Stomach (tissue), 9 donors: ENCODE data around the gene NCOA6. TPM values are rescaled to one million over a fixed set of nuclear protein-coding genes. Genes with fewer than 3 reads are reported as not detected.
"Not testable (repeated sequence)": the region's sequence is repeated elsewhere in the genome, so short reads cannot be mapped to it uniquely, and the experiment has no call there.

Experiments used
- DNase-seq, 2 donors: peaks; one replicate each; pipeline versions ENCODE4 v3.0.0 to v3.0.0-alpha.2; 2013 to 2019
- H3K27ac ChIP-seq, 5 donors: fragments of 200-600 bp in 4 of 5; sonication (generic) in 4 of 5; one replicate each; pipeline ENCODE4 v1.5.1; 2013 to 2019; ENCODE audit warnings: mild to moderate bottlenecking in 1 of 5, moderate library complexity in 1 of 5
- H3K27me3 ChIP-seq, 3 donors: fragments of 200-600 bp; sonication (generic); one replicate each; pipeline ENCODE4 v1.5.1; 2017 to 2019; ENCODE audit warnings: mixed run types in 1 of 3
- H3K36me3 ChIP-seq, 4 donors: fragments of 200-600 bp; sonication (generic); 1 replicate in 3 of 4; 2 replicates in 1 of 4; pipeline ENCODE4 v1.5.1; 2016 to 2019
- H3K4me1 ChIP-seq, 4 donors: fragments of 200-600 bp; sonication (generic); one replicate each; pipeline ENCODE4 v1.5.1; 2016 to 2019
- H3K4me3 ChIP-seq, 4 donors: fragments of 200-600 bp; sonication (generic) in 3 of 4; one replicate each; pipeline ENCODE4 v1.5.1; 2016 to 2019; ENCODE audit warnings: mild to moderate bottlenecking in 1 of 4
- H3K9me3 ChIP-seq, 4 donors: fragments of 200-600 bp; sonication (generic); one replicate each; pipeline ENCODE4 v1.5.1; 2016 to 2019
- EP300 ChIP-seq: sonication (generic); formaldehyde crosslinking; IDR thresholded peaks from one replicate; pipeline ENCODE4 v1.6.1; 2017; ENCODE audit warnings: antibody characterized with exemption
- POLR2A ChIP-seq, 4 donors: fragments of 450-650 bp; IDR thresholded peaks; one replicate each; pipeline ENCODE4 v1.6.1; 2016; ENCODE audit warnings: antibody characterized with exemption in 4 of 4, control low read depth in 2 of 4, mild to moderate bottlenecking in 1 of 4, moderate library complexity in 1 of 4
- POLR2AphosphoS5 ChIP-seq, 3 donors: sonication (generic); formaldehyde crosslinking; IDR thresholded peaks; one replicate each; pipeline ENCODE4 v1.6.1; 2016; ENCODE audit warnings: antibody characterized with exemption in 3 of 3
- WGBS, 5 donors: extraction: QIAGEN DNeasy Blood & Tissue Kit in 3 of 5; methylation state at CpG; one replicate each; pipeline versions ENCODE4 v1.1.5 to v1.1.7; 2013 to 2018; 5-methylcytosine and 5-hydroxymethylcytosine counted together
- intact Hi-C: fragments of 100-400 bp; cut with DNase I; formaldehyde crosslinking; loops from one replicate; pipeline ENCODE4 v1.15.1; 2023; ENCODE audit warnings: low total_unique reads
- polyA plus RNA-seq, 3 donors: library from polyadenylated mRNA; stranded (reverse); fragments of 200-250 nt; gene quantifications; one replicate each; pipeline ENCODE4 v1.2.3, GENCODE V29; 2013
- total RNA-seq, 5 donors: library from RNA; depleted of rRNA; stranded (reverse); fragments of >200 nt; gene quantifications; one replicate each; pipeline versions ENCODE4 v1.1.0 to v1.2.3, GENCODE V29; 2014 to 2016
- TF ChIP-seq, protein P1 (sequence below), 7 experiments: fragments of 450-650 bp in 4 of 7; fragments of 200-600 bp in 3 of 7; sonication (generic) in 3 of 7; IDR thresholded peaks; one replicate each; pipeline ENCODE4 v1.5.1; 2016 to 2019; ENCODE audit warnings: antibody characterized with exemption in 7 of 7, control low read depth in 2 of 7, mild to moderate bottlenecking in 1 of 7
- donor health status: healthy with polysubstance abuse.
- donor health status: Bipolar disorder and iron deficiency.
- donor health status: healthy.

Gene NCOA6
- total and polyA plus RNA-seq, 8 donors = 9.7 to 63.8 (median 20.7) TPM

GRCh38 chr20:34794006-34794585 lies 31.4 kb downstream of the NCOA6 start:
- DNase-seq = no peak
- intact Hi-C loops = no loop called here

GRCh38 chr20:34792687-34793363 lies 32.6 kb downstream of the NCOA6 start:
- Histone ChIP-seq H3K4me3 (no peak overlapping the region), H3K27me3 (no peaks in the 10 kb centered on the region), H3K27ac (no peak overlapping the region), H3K9me3 (peaks cover 0 to 5% (median 0%) of the 10 kb centered on the region in 4 donors), H3K4me1 (peaks cover 0 to 23% (median 9%) of the 10 kb centered on the region in 4 donors), H3K36me3 (peaks cover 6 to 34% (median 30%) of the 10 kb centered on the region in 4 donors)
- TF ChIP-seq POLR2A (IDR thresholded peaks at IDR 0.05) (no peak), EP300 (no peak), POLR2AphosphoS5 (IDR thresholded peaks at IDR 0.05) (no peak)
- TF ChIP-seq, protein P1, sequence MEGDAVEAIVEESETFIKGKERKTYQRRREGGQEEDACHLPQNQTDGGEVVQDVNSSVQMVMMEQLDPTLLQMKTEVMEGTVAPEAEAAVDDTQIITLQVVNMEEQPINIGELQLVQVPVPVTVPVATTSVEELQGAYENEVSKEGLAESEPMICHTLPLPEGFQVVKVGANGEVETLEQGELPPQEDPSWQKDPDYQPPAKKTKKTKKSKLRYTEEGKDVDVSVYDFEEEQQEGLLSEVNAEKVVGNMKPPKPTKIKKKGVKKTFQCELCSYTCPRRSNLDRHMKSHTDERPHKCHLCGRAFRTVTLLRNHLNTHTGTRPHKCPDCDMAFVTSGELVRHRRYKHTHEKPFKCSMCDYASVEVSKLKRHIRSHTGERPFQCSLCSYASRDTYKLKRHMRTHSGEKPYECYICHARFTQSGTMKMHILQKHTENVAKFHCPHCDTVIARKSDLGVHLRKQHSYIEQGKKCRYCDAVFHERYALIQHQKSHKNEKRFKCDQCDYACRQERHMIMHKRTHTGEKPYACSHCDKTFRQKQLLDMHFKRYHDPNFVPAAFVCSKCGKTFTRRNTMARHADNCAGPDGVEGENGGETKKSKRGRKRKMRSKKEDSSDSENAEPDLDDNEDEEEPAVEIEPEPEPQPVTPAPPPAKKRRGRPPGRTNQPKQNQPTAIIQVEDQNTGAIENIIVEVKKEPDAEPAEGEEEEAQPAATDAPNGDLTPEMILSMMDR (IDR thresholded peaks at IDR 0.05) = no peak
- intact Hi-C loops = no loop called here
- 95 to 100% (median 99%) methylated on average over 4 of the region's 4 CpGs for WGBS, 5 donors
- DNase-seq = no peak

More at GRCh38 chr20:34794006-34794585, 31.4 kb downstream of the NCOA6 start:
- Histone ChIP-seq H3K27ac (no peak overlapping the region), H3K4me3 (no peak overlapping the region), H3K27me3 (no peaks in the 10 kb centered on the region), H3K4me1 (peaks cover 0 to 27% (median 10%) of the 10 kb centered on the region in 4 donors), H3K36me3 (peaks cover 0 to 21% (median 18%) of the 10 kb centered on the region in 4 donors), H3K9me3 (peaks cover 0 to 5% (median 0%) of the 10 kb centered on the region in 4 donors)
- TF ChIP-seq EP300 (no peak), POLR2A (IDR thresholded peaks at IDR 0.05) (no peak), POLR2AphosphoS5 (IDR thresholded peaks at IDR 0.05) (no peak)
- TF ChIP-seq, protein P1 (IDR thresholded peaks at IDR 0.05) = no peak
- WGBS, 5 donors = 87 to 95% (median 93%) methylated on average over 2 of the region's 2 CpGs

- H3K4me1 ChIP-seq = peaks cover 0 to 21% (median 9%) of the 10 kb centered on the region in 4 donors
- TF ChIP-seq EP300 = no peak
- TF ChIP-seq, protein P1 (IDR thresholded peaks at IDR 0.05) = no peak
- TF ChIP-seq POLR2AphosphoS5 (IDR thresholded peaks at IDR 0.05) = no peak
- no peak for TF ChIP-seq POLR2A (IDR thresholded peaks at IDR 0.05)
- 55 to 77% (median 63%) methylated on average over 2 of the region's 2 CpGs for WGBS, 5 donors
- no peaks in the 10 kb centered on the region for H3K27me3 ChIP-seq
- H3K4me3 ChIP-seq = no peak overlapping the region
- DNase-seq = peak in 1 of 2 donors; percentile 10
- intact Hi-C loops = no loop called here
- H3K27ac ChIP-seq = peak overlapping the region in 1 of 5 donors; percentile 19
- no peaks in the 10 kb centered on the region for H3K9me3 ChIP-seq
- peaks cover 6 to 40% (median 35%) of the 10 kb centered on the region in 4 donors for H3K36me3 ChIP-seq
These were observed 34.0 kb downstream of the NCOA6 start for GRCh38 chr20:34791289-34792020.

- Histone ChIP-seq H3K27ac (no peak overlapping the region), H3K9me3 (no peaks in the 10 kb centered on the region), H3K36me3 (peaks cover 8 to 47% (median 37%) of the 10 kb centered on the region in 4 donors), H3K4me1 (peaks cover 0 to 23% (median 7%) of the 10 kb centered on the region in 4 donors), H3K4me3 (no peak overlapping the region), H3K27me3 (no peaks in the 10 kb centered on the region)
- WGBS, 5 donors = 29 to 72% (median 44%) methylated on average over 4 of the region's 4 CpGs
- TF ChIP-seq, protein P1 (IDR thresholded peaks at IDR 0.05) = no peak
- TF ChIP-seq POLR2A (IDR thresholded peaks at IDR 0.05) = no peak
- TF ChIP-seq EP300 = no peak
- no peak for TF ChIP-seq POLR2AphosphoS5 (IDR thresholded peaks at IDR 0.05)
- DNase-seq = no peak
- intact Hi-C loops = no loop called here
These were observed 44.2 kb downstream of the NCOA6 start for GRCh38 chr20:34781220-34781619.

- H3K27ac ChIP-seq, H3K27me3 ChIP-seq, DNase-seq, H3K9me3 ChIP-seq, intact Hi-C loops, H3K4me3 ChIP-seq: not testable (repeated sequence)
- Histone ChIP-seq H3K36me3 (peaks cover 13 to 56% (median 46%) of the 10 kb centered on the region in 4 donors), H3K4me1 (peaks cover 0 to 23% (median 4%) of the 10 kb centered on the region in 4 donors)
- 90 to 96% (median 94%) methylated on average over 8 of the region's 8 CpGs for WGBS, 5 donors
These were observed 45.2 kb downstream of the NCOA6 start for GRCh38 chr20:34780291-34780690.
